ENCODE results near the gene FRMD6.

DNA sequence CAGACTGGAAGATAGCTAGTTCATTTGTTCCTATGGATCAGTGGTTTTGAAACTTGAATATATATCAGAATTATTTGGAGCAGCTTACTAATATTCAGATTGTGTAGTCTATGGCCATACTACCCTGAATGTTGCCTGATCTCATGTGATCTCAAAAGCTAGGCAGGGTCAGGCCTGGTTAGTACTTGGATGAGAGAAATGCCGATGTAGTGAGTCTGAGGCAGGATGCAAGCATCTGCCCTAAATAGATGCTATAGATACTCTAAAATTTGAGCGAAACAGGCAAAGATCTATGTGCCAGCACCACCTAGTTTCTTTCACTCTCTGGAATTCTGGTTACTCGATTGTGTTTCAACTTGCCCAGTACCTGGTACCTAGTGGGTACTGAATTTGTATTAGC lies 40.9 kb downstream of the FRMD6 start:
- TF ChIP-seq ZNF274 (IDR thresholded peaks at IDR 0.05; ENCODE audit: low read depth, low read length) (no peak), SUZ12 (IDR thresholded peaks at IDR 0.05; ENCODE audit: extremely low read depth, insufficient read depth, insufficient read length) (no peak), YY1 (IDR thresholded peaks at IDR 0.05; ENCODE audit: insufficient read depth, insufficient read length) (no peak)
